Measurements from ENCODE around the gene ANKEF1.

The ANKEF1 gene

GRCh38 chr20:10089871-10090587 lies 55.2 kb downstream of the ANKEF1 start:
- no peak for DNase-seq

DNA sequence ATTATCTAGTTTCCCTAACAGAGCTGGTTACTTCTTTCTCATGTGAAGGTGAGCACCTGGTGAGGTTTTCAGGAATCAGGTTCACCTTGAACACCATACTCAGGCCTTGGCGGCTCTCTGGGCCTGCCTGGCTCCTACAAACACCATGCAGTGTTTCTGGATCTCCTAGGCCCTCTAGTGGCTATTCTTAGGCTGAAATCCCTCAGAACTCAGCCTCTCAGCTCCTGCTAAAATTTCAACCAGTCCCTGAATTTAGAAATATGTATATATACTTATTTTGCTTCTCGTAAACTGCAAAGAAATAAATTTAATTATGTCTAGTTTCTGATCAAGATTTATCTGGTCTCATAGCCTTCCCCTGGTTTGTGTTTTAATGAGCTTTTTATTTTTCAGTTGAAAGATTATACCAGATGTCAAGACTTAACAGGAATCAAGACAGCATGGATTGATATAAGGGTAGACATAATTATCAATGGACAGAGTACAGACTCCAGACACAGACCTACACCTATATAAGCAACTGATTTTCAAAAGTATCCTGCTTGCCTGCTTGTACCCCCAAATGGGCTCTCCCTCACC lies 55.9 kb downstream of the ANKEF1 start:
- DNase-seq, result peak; percentile 81

DNA sequence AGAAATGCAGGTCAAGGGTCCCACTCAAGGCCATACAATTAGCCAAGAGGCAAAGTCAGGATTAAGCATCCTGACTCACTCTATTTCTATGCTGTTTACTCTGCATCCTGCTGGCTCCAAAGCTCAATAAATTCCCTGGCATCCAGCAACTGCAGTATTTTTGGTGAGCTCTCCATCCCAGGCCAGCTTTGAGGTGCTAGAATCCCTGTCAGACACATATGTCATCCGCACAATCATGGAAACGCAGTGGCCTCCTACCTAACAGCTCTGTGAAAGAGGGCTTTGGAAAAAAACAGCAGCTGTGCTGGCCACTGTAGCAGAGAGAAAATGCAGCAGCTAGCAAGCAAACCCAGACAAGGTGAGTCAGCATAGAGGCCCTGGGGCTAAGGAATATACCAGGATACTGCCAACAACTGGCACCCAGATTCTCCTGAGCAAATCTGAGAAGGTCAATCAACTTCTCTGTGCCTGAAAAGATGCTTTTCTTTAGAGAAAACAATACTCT lies 58.4 kb downstream of the ANKEF1 start:
- DNase-seq, result no peak

DNA sequence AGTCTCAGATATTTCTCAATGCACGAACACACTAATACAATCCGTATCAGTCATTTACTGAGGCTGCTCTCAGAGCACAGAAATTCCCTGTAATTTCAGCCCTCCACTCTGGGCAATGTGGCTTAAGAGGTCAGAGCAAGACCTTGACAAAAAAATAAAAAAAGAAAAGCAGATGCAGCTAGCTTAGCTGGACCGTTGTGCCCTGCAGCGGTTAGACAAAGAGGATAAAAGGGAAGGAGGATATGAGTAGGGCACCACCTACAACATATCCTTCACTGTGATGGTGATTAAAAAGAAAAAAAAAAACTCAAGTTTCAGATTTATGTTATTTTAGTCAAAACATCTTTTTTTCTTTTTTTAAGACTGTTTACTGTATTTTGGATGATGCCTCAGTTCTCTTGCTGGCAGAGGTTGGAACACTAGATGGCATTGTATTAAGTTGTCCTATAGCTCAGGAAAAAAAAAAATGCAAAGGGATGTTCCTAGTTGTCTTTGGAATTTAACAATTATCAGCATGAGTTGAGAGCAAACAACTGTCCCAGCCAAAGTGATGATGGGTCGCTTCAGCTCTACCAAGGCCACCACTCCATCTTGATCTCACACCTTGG lies 59.9 kb downstream of the ANKEF1 start:
- DNase-seq, result no peak

DNA sequence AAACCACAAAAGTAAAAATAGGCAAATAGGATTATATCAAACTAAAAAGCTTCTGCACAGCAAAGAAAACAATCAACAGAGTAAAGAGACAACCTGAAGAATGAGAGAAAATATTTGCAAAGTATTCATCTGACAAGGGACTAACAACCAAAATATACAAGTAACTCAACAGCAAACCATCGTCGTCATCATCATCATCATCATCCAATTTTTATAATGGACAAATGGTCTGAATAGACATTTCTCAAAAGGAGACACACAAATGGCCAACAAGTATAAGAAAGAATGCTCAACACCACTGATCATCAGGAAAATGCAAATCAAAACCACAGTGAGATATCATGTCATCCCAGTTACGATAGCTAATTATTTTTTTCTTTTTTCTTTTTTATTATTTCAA lies 62.0 kb downstream of the ANKEF1 start:
- no peak for DNase-seq

GRCh38 chr20:10105046-10105445 lies 70.3 kb downstream of the ANKEF1 start:
- no peak for DNase-seq

Data from eye (tissue), 1 donor.